Endothelial cell of umbilical vein (primary cell): ENCODE measurements around the gene ADH5. TPM values are rescaled to one million over a fixed set of nuclear protein-coding genes. Genes with fewer than 3 reads are reported as not detected.

Source experiments
- BruUV-seq: library from RNA; stranded (reverse); fragments of 400-500 nt; replicated peaks from 2 replicates; lab custom pipeline; 2021; lab: Mats Ljungman, UMichigan
- CTCF ChIA-PET: fragments of 300-600, 350-600 bp; sonication (Branson Sonifier 250); formaldehyde crosslinking; loops from one replicate; lab custom pipeline; 2021; ENCODE audit warnings: antibody characterized with exemption, inconsistent platforms; lab: Charles Lee
- POLR2A ChIA-PET: fragments of 300-600, 350-600 bp; sonication (Branson Sonifier 250); formaldehyde crosslinking; loops from one replicate; lab custom pipeline; 2021; ENCODE audit warnings: antibody characterized with exemption, inconsistent platforms; lab: Charles Lee
- DNase-seq: peaks from one replicate; pipeline ENCODE4 v3.0.0-alpha.2; 2011; ENCODE audit warnings: low read depth, low spot score
- FAIRE-seq: peaks from 2 replicates; lab custom pipeline; 2011; peaks lifted over from hg19 to GRCh38; lab: Jason Lieb, UNC
- H2AFZ ChIP-seq: 2 replicates; pipeline ENCODE4 v1.6.0; 2012; ENCODE audit warnings: low read depth, low read length, control low read depth, inconsistent platforms
- H3K27ac ChIP-seq: 2 replicates; pipeline ENCODE4 v1.5.1; 2011; ENCODE audit warnings: low read depth, mild to moderate bottlenecking, control low read depth, low read length, moderate library complexity; ENCODE audit not compliant: insufficient read depth
- H3K27me3 ChIP-seq, 2 experiments: 2 replicates each; pipeline versions ENCODE4 v1.6.0 to v1.6.1; 2011; ENCODE audit warnings: low read length in 2 of 2, mixed read lengths in 1 of 2; ENCODE audit not compliant: control insufficient read depth in 2 of 2, insufficient read depth in 2 of 2
- H3K36me3 ChIP-seq, 2 experiments: 2 replicates in 1 of 2; 3 replicates in 1 of 2; pipeline ENCODE4 v1.5.1; 2011; ENCODE audit warnings: low read length in 2 of 2, mild to moderate bottlenecking in 1 of 2, moderate library complexity in 1 of 2; ENCODE audit not compliant: control insufficient read depth in 2 of 2, insufficient read depth in 2 of 2; ENCODE audit errors: extremely low read depth in 1 of 2
- H3K4me1 ChIP-seq: 3 replicates; pipeline ENCODE4 v1.5.1; 2011; ENCODE audit warnings: mild to moderate bottlenecking, low read length; ENCODE audit not compliant: control insufficient read depth, insufficient read depth; ENCODE audit errors: extremely low read depth
- H3K4me2 ChIP-seq: 2 replicates; pipeline ENCODE4 v1.6.1; 2011; ENCODE audit warnings: low read length, control low read depth, mixed read lengths; ENCODE audit not compliant: insufficient read depth
- H3K4me3 ChIP-seq, 3 experiments: fragments of 200-600 bp in 1 of 3; sonication (generic), shearing (Covaris generic) in 1 of 3; replicated peaks in 1 of 3; 2 replicates each; pipeline ENCODE4 v1.5.1; 2011 to 2016; ENCODE audit warnings: control low read depth in 3 of 3, low read length in 3 of 3, mild to moderate bottlenecking in 2 of 3, inconsistent platforms in 1 of 3, low read depth in 1 of 3, moderate library complexity in 1 of 3; ENCODE audit not compliant: insufficient read depth in 1 of 3
- H3K79me2 ChIP-seq: 2 replicates; pipeline ENCODE4 v1.6.0; 2012; ENCODE audit warnings: low read length, inconsistent platforms; ENCODE audit not compliant: control insufficient read depth, insufficient read depth
- H3K9ac ChIP-seq: replicated peaks from 2 replicates; pipeline ENCODE3; 2011; ENCODE audit warnings: low read length, control low read depth; ENCODE audit not compliant: insufficient read depth; ENCODE audit errors: extremely low read depth
- H3K9me1 ChIP-seq: replicated peaks from 3 replicates; pipeline ENCODE4 v1.6.0; 2011; ENCODE audit warnings: mild to moderate bottlenecking, low read length; ENCODE audit not compliant: control insufficient read depth, insufficient read depth; ENCODE audit errors: extremely low read depth
- H3K9me3 ChIP-seq: replicated peaks from 2 replicates; pipeline ENCODE4 v1.5.1; 2012; ENCODE audit warnings: low read length, inconsistent platforms; ENCODE audit not compliant: control insufficient read depth, insufficient read depth
- H4K20me1 ChIP-seq: replicated peaks from 2 replicates; pipeline ENCODE3; 2011; ENCODE audit warnings: mild to moderate bottlenecking, low read length; ENCODE audit not compliant: control insufficient read depth, insufficient read depth; ENCODE audit errors: extremely low read depth
- MYC ChIP-seq: IDR thresholded peaks from one replicate; pipeline ENCODE4 v1.6.1; 2011; ENCODE audit warnings: mild to moderate bottlenecking, low read depth, low read length
- POLR2A ChIP-seq: IDR thresholded peaks from 2 replicates; pipeline ENCODE4 v1.6.1; 2012; ENCODE audit warnings: low read depth, mild to moderate bottlenecking, control low read depth, low read length
- dilution Hi-C: fragments of 300-500 bp; cut with MboI; formaldehyde crosslinking; loops from one replicate; pipeline ENCODE4 v1.15.0; 2019; ENCODE audit warnings: low sequenced_read_pairs; ENCODE audit not compliant: extremely low pct_ligation_motif_present
- intact Hi-C: fragments of 100-400 bp; cut with micrococcal nuclease; formaldehyde crosslinking; loops from one replicate; pipeline ENCODE4 v1.10.0; 2022
- polyA plus RNA-seq, 4 experiments: library from polyadenylated mRNA; depleted of rRNA in 3 of 4; stranded (reverse) in 3 of 4; unstranded in 1 of 4; fragments of >200 nt; gene quantifications; 2 replicates each; pipeline versions ENCODE4 v1.2.1 to v1.2.3, GENCODE V29; 2011 to 2012; ENCODE audit warnings: missing spikeins in 1 of 4
- total RNA-seq: library from RNA; stranded (reverse); gene quantifications from 2 replicates; pipeline ENCODE4 v1.2.3, GENCODE V29; 2021
- TF ChIP-seq, protein P1 (sequence below): IDR thresholded peaks from 2 replicates; pipeline ENCODE4 v1.6.1; 2011; ENCODE audit not compliant: insufficient read depth, insufficient read length

Gene ADH5
- total and polyA plus RNA-seq, 2 donors (not counting 3 experiments of a cell fraction or from before 2014, with no cell fraction given): 89.2 to 101 TPM

DNA sequence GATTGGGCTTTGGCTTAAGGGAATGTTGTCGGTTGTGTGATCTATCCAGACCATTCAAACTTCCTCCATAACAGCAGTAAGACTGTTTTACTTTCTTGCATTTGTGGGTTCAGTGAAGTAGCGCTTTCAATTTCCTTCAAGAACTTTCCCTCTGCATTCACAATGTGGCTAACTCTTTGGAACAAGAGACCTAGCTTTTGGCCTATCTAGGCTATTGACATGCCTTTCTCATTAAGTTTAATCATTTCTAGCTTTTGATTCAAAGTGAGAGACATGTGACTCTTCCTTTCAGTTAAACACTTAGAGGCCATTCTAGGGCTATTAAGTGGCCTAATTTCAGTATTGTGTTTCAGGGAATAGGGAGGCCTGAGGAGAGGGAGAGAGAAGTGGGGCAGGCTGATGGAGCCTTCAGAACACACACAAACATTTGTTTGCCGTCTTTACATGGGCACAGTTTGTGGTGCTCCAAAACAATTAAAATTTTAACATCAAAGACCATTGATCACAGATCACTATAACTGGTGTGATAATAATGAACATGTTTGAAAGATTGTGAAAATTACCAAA lies 34.1 kb downstream of the ADH5 start:
- no peaks in the 10 kb centered on the region for H3K9me3 ChIP-seq
- intact Hi-C loops (no loop called here), dilution Hi-C loops (no loop called here)
- H3K9me1 ChIP-seq: no peaks in the 10 kb centered on the region
- TF ChIP-seq, protein P1, sequence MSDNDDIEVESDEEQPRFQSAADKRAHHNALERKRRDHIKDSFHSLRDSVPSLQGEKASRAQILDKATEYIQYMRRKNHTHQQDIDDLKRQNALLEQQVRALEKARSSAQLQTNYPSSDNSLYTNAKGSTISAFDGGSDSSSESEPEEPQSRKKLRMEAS: no peak
- no TSS peak for BruUV-seq
- DNase-seq (no peak), FAIRE-seq (no peak)
- no peak overlapping the region for H3K4me2 ChIP-seq
- no peaks in the 10 kb centered on the region for H3K79me2 ChIP-seq
- H4K20me1 ChIP-seq: no peaks in the 10 kb centered on the region
- no peaks in the 10 kb centered on the region for H3K27me3 ChIP-seq
- ChIA-PET CTCF (interaction anchor here (1.2 to 2.1 kb wide), 3 partner anchors 59 to 941 kb away, joined by 6 to 12 read pairs (median 6); partner anchors contain the start of gene METAP1), POLR2A (no interaction called here)
- peaks cover 8% of the 10 kb centered on the region for H3K4me1 ChIP-seq
- H2AFZ ChIP-seq: no peak overlapping the region
- H3K4me3 ChIP-seq: no peak overlapping the region
- peaks cover 5 to 7% of the 10 kb centered on the region in 2 experiments for H3K36me3 ChIP-seq
- H3K9ac ChIP-seq: no peak overlapping the region
- no peak overlapping the region for H3K27ac ChIP-seq

DNA sequence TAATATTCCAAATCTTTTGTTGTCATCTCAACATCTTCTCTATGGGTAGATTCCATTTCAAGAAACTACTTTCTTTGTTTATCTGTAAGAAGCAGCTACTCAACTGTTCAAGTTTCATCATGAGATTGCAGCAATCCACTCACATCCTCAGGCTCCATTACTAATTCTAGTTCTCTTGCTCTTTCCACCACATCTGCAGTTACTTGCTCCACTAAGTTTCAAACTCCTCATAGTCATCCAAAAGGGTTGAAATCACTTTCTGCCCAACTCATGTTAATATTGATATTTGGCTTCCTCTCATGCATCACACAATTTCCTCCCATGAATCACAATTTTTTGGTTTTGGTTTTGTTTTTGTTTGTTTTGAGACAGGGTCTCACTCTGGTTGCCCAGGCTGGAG lies 35.7 kb downstream of the ADH5 start:
- Histone ChIP-seq H4K20me1 (no peaks in the 10 kb centered on the region), H3K4me2 (no peak overlapping the region), H3K4me3 (no peak overlapping the region), H3K9me1 (no peaks in the 10 kb centered on the region), H3K27me3 (no peaks in the 10 kb centered on the region), H3K9ac (no peak overlapping the region), H3K36me3 (peaks cover 7 to 9% of the 10 kb centered on the region in 2 experiments), H3K27ac (no peak overlapping the region), H2AFZ (no peak overlapping the region), H3K79me2 (no peaks in the 10 kb centered on the region), H3K4me1 (peaks cover 4% of the 10 kb centered on the region), H3K9me3 (no peaks in the 10 kb centered on the region)
- POLR2A ChIA-PET: no interaction called here
- CTCF ChIA-PET: no interaction called here
- no peak for FAIRE-seq
- TF ChIP-seq POLR2A: no peak
- TF ChIP-seq MYC: no peak
- BruUV-seq: no TSS peak
- dilution Hi-C loops: no loop called here
- DNase-seq: no peak
- intact Hi-C loops: no loop called here
